GM19043 (cell line): Measurements from ENCODE around the gene GPATCH2.
"Not testable (repeated sequence)": the region's sequence is repeated elsewhere in the genome, so short reads cannot be mapped to it uniquely, and the experiment has no call there.

Experiments used
- ATAC-seq: cut with Tn5 transposase; IDR thresholded peaks from one replicate; pipeline ENCODE4 v1.9.1; 2021; ENCODE audit warnings: low read depth; ENCODE audit not compliant: unreplicated experiment

Gene GPATCH2

DNA sequence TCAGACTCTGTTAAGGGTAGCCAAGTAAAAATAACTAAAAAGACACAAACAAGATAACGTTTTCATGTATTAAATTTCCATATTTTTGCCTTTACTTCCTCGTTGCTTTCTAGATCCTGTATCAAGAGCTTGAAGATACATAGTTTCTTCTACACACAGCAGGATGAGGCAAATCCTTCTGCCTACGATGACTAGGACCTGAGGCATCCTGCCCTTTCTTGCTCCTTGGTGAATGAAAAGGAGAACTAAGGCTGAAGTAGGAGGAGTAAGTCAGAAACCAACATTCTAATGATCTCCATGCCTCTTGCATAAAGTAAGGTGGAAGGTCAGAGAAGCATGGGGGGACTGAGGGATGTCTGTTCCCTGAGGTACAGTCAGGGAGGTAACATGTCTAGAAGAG is 102.6 kb downstream of the GPATCH2 start:
- no peak for ATAC-seq

DNA sequence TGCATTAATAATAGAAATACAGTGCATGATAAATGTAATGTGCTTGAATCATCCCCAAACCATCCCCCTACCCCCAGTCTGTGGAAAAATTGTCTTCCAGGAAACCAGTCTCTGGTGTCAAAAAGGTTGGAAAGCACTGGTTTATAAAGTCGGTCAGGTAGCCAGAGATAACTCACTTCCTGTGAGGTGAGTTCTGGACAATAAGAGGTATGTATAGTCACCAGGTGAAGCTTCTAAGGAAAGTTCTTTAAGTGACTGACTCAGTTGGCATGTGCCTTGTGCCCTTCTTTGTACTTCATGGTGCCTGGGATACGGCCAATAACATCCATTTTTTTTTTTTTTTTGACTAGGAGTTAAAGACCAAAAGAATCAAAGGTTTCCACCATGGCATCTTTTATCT is 103.7 kb downstream of the GPATCH2 start:
- no peak for ATAC-seq

DNA sequence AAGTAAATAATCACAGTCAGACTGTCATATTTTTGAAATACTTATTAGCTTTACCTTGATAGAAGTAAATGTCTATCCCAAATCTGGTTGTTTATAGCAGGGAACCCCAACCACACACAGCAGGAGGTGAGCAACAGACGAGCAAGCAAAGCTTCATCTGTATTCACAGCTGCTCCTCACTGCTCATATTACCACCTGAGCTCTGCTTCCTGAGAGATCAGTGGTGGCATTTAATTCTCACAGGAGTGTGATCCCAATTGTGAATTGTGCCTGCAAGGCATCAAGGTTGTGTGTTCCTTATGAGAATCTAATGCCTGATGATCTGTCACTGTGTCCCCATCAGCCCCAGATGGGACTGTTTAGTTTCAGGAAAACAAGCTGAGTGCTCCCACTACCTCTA is 104.3 kb downstream of the GPATCH2 start:
- ATAC-seq = no peak

DNA sequence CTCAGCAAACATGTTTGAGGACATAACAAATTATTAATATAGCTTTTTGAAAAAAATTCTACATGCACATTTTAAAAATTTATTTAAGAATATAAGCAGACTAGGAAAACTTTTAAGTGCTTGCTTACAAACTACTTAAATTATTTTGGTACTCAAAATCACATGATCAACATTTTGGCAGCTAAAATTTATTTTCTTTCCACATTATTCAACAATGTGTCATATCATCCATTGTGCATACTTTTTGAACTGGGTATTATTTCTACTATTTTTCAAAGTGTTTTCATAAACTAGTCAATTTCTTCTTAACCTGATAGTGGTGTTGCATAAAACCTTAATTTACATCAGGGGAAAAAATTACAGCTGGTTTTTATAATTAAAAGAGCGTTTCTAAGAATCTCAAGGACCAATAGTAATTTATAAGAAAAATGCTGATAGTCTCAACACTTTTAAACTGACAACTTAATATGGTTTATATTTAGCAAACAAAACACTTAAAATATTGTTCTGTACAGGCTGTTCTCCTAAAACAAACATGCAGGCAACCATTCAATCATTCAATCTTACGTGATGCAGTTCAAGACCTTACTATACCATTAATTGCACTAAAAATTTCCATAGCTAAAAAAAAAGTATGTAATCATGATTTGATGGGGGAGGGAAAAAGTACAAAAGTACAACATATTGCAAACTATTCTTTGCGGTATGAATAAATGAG is 105.0 kb downstream of the GPATCH2 start:
- ATAC-seq = no peak

- ATAC-seq = no peak
Observed at GRCh38 chr1:217524787-217525520, 105.9 kb downstream of the GPATCH2 start.

GRCh38 chr1:217523921-217524320 is 107.0 kb downstream of the GPATCH2 start:
- ATAC-seq = not testable (repeated sequence)

- ATAC-seq = no peak
Observed at GRCh38 chr1:217522277-217522676, 108.6 kb downstream of the GPATCH2 start.

DNA sequence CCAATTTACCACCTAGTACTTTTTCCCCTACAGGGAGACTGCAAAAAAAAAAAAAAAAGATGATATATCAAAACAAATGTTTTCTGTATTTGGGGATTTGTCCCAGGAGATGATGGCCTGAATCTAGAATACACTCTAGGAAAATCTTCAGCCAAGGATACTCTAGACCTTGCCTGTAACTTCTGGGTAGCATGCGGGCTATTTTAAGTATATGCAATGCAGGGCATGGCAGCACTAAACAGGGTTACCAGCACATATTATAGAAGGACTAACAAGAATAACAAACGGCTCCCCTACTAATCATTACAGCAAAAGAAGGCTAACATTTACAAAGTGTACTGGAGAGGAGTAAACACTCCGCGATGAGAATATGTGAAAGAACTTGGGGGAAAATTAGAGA is 109.6 kb downstream of the GPATCH2 start:
- no peak for ATAC-seq

GRCh38 chr1:217506878-217507277 is 124.0 kb downstream of the GPATCH2 start:
- ATAC-seq = no peak

GRCh38 chr1:217498209-217498608 is 132.7 kb downstream of the GPATCH2 start:
- no peak for ATAC-seq

DNA sequence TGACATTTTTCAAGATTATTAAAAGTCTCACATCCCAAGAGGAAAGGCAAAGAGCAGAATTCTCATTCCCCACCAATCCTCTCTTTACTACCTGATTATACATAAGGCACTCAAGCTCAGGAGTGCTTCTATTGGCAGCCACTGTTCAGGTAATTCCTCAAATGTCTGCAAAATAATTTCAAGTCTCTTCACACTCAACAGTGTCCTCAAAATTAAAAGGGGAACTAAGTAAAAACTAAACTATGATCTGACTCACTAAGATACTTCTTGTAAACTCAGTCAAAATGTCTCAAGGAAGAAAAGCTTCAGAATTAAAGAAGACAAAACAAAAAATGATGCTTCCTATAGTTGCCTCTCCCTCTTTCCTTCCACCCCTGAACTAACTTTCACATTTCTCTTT is 135.6 kb downstream of the GPATCH2 start:
- peak; percentile 91 for ATAC-seq

DNA sequence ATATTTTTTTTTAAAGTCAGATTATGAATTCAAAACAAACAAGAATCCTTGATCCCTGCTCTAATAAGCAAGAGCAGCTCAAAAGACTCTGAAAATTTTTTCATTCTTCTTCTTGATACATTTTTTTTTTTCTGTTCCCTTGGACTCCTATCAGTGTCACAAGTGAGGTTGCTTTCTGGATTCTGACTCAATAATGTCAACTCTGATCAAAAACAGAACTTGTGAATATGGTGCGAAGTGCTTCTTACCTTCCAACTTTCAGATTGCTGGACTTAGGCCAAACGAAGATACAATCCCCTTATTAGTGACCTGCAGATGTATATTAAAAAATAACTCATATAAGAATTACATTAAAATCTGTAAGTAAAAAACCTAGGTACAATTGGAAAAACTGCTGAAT is 136.1 kb downstream of the GPATCH2 start:
- peak; percentile 56 for ATAC-seq

GRCh38 chr1:217493290-217493689 is 137.6 kb downstream of the GPATCH2 start:
- ATAC-seq = no peak

- ATAC-seq = no peak
Observed at GRCh38 chr1:217484871-217485270, 146.0 kb downstream of the GPATCH2 start.

DNA sequence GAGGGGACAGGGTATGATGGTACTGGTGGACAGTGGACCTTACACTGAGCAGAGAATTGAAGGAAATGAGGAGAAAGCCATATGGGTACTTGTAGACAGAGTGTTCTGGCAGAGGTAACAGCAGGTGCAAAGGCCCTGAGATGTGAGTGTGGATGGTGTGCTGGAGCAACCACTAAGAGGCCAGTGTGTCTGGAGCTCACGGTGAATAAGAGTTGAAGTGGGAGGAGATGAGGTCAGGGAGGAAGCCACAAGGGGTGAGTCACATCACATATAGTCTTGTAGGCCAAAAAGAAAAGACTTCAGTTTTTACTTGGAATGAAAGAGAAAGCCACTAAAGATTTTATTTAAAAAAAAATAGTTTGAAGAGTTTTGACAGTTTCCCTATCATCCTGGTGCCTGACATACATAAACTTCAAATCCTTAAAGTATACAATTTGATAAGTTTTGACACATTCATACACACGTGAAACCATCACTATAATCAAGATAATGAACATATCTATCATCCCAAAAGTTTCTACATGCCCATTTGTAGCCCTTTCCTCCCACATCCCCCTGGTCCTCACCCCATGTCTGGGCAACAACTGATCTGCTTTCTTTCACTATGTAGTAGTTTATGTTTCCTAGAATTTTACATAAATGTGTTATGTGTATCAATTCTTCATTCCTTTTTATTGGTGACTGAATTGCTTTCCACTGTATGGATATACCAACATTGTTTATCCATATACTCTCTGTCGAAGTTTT is 148.4 kb downstream of the GPATCH2 start:
- ATAC-seq = peak; percentile 99

GRCh38 chr1:217478450-217478849 is 152.4 kb downstream of the GPATCH2 start:
- no peak for ATAC-seq

GRCh38 chr1:217472915-217473314 is 158.0 kb downstream of the GPATCH2 start:
- ATAC-seq = no peak

DNA sequence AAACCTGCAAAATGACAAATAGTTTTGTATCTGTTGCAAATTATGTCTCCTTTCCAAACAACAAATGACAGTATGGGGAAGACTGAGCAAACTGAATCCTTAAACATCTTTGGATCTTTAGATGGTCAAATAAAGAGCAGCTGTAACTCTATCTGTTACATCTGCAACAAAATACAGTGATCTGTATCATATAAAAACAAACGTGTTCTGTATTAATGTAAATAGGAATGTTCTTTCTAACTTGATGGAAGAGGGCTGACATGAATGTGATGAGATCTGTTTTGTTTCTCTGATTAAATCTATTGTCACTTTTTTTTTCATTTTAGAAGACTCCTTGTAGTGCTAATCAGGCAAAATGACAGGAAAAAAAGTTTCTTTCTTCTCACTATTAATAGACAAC is 159.5 kb downstream of the GPATCH2 start:
- no peak for ATAC-seq

DNA sequence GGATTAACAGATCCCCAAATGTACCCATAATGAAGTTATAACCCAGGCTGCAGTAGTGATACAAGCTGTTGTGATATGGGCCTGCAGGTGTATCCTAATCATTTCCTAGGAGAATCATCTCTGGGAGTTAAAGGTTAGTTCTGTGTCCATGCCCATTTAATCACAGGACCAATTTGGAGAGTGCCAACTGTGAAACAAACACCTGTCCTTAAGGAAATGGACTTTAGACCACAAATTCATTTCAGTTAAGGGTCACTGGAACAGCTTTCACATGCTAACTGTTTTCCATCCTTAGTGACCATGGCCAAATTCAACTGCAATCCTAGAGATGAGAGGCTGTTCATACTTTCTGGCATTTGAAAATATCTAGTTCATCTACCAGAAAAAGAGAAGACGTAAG is 160.9 kb downstream of the GPATCH2 start:
- ATAC-seq = no peak

GRCh38 chr1:217465102-217465501 is 165.8 kb downstream of the GPATCH2 start:
- ATAC-seq = no peak

- no peak for ATAC-seq
Observed at GRCh38 chr1:217462666-217463065, 168.2 kb downstream of the GPATCH2 start.
